Neural crest cell (in vitro differentiated cells): ENCODE measurements around the gene RFX2. TPM values are rescaled to one million over a fixed set of nuclear protein-coding genes. Genes with fewer than 3 reads are reported as not detected.
"Not testable (repeated sequence)": the region's sequence is repeated elsewhere in the genome, so short reads cannot be mapped to it uniquely, and the experiment has no call there.

Source experiments
- DNase-seq: peaks from one replicate; pipeline ENCODE4 v3.0.0; 2021; ENCODE audit warnings: low read depth, mixed read lengths, low spot score
- H3K27ac Mint-ChIP-seq: one replicate; pipeline ENCODE4 v1.8.0; 2021; ENCODE audit warnings: mild to moderate bottlenecking, mixed read lengths; ENCODE audit not compliant: unreplicated experiment
- H3K27me3 Mint-ChIP-seq: 2 replicates; pipeline ENCODE4 v1.8.0; 2021; ENCODE audit warnings: low read depth, mild to moderate bottlenecking, mixed read lengths
- H3K36me3 Mint-ChIP-seq: 2 replicates; pipeline ENCODE4 v1.8.0; 2021; ENCODE audit warnings: low read depth, mild to moderate bottlenecking, mixed read lengths
- H3K4me1 Mint-ChIP-seq: 2 replicates; pipeline ENCODE4 v1.8.0; 2021; ENCODE audit warnings: mixed read lengths
- H3K4me3 Mint-ChIP-seq: one replicate; pipeline ENCODE4 v1.8.0; 2021; ENCODE audit warnings: mild to moderate bottlenecking, mixed read lengths
- H3K9me3 Mint-ChIP-seq: 2 replicates; pipeline ENCODE4 v1.8.0; 2021; ENCODE audit warnings: mixed read lengths
- total RNA-seq: library from RNA; stranded (reverse); gene quantifications from 2 replicates; pipeline ENCODE4 v1.2.1, GENCODE V29; 2021
- TF ChIP-seq, protein P1 (sequence below): fragments of 200-600 bp; sonication (generic); conservative IDR thresholded peaks from 2 replicates; pipeline ENCODE4 v1.5.0; 2021; ENCODE audit warnings: antibody characterized with exemption, mild to moderate bottlenecking

RFX2 gene
- total RNA-seq, 1 donor from 2014 or later, result 17.2 TPM

DNA sequence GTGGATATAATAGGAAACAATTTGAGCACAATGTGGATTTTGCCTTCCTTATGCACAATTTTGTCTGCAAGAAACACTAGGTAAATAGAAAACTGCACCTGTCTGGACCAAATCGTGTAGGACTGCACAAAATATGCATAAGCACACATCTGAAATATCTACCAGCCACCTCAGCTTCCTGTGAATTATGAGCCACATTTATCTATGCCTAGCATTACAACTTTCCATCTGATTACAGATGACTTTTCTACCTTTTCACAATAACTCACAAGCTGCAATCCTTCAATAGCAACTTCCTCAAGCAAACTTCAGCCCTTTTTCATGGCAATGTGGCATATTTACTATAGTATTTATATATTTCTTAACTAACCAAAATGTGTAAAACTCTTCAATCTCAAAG, 5.7 kb upstream of the RFX2 start:
- H3K27me3 Mint-ChIP-seq, result peaks cover 16% of the 10 kb centered on the region
- H3K4me1 Mint-ChIP-seq, result no peaks in the 10 kb centered on the region

GRCh38 chr19:6113616-6114188, 3.4 kb upstream of the RFX2 start:
- Mint-ChIP-seq H3K27me3 (peaks cover 26% of the 10 kb centered on the region), H3K9me3 (peaks cover 2% of the 10 kb centered on the region), H3K4me1 (peaks cover 10% of the 10 kb centered on the region), H3K4me3 (no peak overlapping the region), H3K36me3 (no peaks in the 10 kb centered on the region), H3K27ac (no peak overlapping the region)
- DNase-seq, result no peak
- TF ChIP-seq, protein P1, sequence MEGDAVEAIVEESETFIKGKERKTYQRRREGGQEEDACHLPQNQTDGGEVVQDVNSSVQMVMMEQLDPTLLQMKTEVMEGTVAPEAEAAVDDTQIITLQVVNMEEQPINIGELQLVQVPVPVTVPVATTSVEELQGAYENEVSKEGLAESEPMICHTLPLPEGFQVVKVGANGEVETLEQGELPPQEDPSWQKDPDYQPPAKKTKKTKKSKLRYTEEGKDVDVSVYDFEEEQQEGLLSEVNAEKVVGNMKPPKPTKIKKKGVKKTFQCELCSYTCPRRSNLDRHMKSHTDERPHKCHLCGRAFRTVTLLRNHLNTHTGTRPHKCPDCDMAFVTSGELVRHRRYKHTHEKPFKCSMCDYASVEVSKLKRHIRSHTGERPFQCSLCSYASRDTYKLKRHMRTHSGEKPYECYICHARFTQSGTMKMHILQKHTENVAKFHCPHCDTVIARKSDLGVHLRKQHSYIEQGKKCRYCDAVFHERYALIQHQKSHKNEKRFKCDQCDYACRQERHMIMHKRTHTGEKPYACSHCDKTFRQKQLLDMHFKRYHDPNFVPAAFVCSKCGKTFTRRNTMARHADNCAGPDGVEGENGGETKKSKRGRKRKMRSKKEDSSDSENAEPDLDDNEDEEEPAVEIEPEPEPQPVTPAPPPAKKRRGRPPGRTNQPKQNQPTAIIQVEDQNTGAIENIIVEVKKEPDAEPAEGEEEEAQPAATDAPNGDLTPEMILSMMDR, result no peak

More for the DNA sequence above, 5.7 kb upstream of the RFX2 start:
- Mint-ChIP-seq H3K27ac (no peak overlapping the region), H3K4me3 (peak overlapping the region; percentile 14), H3K9me3 (peaks cover 2% of the 10 kb centered on the region), H3K36me3 (no peaks in the 10 kb centered on the region)
- no peak for DNase-seq
- TF ChIP-seq, protein P1, result no peak

DNA sequence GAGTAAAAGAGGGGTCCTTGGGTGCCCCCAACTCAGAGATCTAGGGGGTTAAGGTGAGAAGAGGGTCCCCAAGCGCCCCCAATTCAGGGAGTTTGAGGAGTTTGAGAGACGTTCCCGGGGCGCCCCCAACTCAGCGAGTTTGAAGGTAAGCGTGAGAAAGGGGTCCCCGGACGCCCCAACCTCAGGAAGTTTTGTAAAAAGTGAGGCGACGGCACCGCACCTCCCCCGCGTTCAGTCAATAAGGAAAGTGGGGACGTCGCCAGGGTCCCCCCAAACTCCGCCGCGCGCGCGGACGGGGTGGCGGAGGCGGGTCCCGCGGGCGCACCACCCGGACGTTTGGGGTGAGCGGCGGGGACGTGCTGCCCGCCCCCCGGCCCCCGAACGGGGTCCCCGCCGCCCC, 353 bp downstream of the RFX2 start:
- Mint-ChIP-seq H3K9me3 (peaks cover 2% of the 10 kb centered on the region), H3K4me1 (peaks cover 20% of the 10 kb centered on the region), H3K27ac (no peak overlapping the region), H3K4me3 (peak overlapping the region; percentile 94), H3K27me3 (peaks cover 16% of the 10 kb centered on the region), H3K36me3 (no peaks in the 10 kb centered on the region)
- TF ChIP-seq, protein P1, result no peak
- no peak for DNase-seq

GRCh38 chr19:6108721-6109633, 1.3 kb downstream of the RFX2 start:
- no peaks in the 10 kb centered on the region for H3K36me3 Mint-ChIP-seq
- peaks cover 16% of the 10 kb centered on the region for H3K27me3 Mint-ChIP-seq
- H3K9me3 Mint-ChIP-seq, result peaks cover 2% of the 10 kb centered on the region

GRCh38 chr19:6106643-6107294, 3.5 kb downstream of the RFX2 start:
- not testable (repeated sequence) for H3K9me3 Mint-ChIP-seq, H3K27ac Mint-ChIP-seq, DNase-seq, H3K36me3 Mint-ChIP-seq
- Mint-ChIP-seq H3K4me3 (peak overlapping the region; percentile 68), H3K4me1 (peaks cover 20% of the 10 kb centered on the region), H3K27me3 (peaks cover 14% of the 10 kb centered on the region)

More at GRCh38 chr19:6108721-6109633, 1.3 kb downstream of the RFX2 start:
- Mint-ChIP-seq H3K4me1 (peaks cover 20% of the 10 kb centered on the region), H3K4me3 (peak overlapping the region; percentile 94), H3K27ac (peak overlapping the region; percentile 96)
- TF ChIP-seq, protein P1, result no peak
- peak; percentile 39 for DNase-seq
